ENCODE measurements around the gene TPSG1.
"Not testable (repeated sequence)": the region's sequence is repeated elsewhere in the genome, so short reads cannot be mapped to it uniquely, and the experiment has no call there.

Gene TPSG1

GRCh38 chr16:1194665-1195392 lies 30.2 kb downstream of the TPSG1 start:
- no peak for DNase-seq (ENCODE audit: low spot score)

- DNase-seq (ENCODE audit: low spot score) = no peak
Observed at GRCh38 chr16:1193825-1194581, 31.1 kb downstream of the TPSG1 start.

GRCh38 chr16:1193143-1193824 lies 31.8 kb downstream of the TPSG1 start:
- no peak for DNase-seq (ENCODE audit: low spot score)

GRCh38 chr16:1192384-1193073 lies 32.5 kb downstream of the TPSG1 start:
- DNase-seq (ENCODE audit: low spot score) = no peak

GRCh38 chr16:1190789-1191188 lies 34.3 kb downstream of the TPSG1 start:
- not testable (repeated sequence) for DNase-seq (ENCODE audit: low spot score)

GRCh38 chr16:1189455-1189854 lies 35.6 kb downstream of the TPSG1 start:
- no peak for DNase-seq (ENCODE audit: low spot score)

GRCh38 chr16:1188432-1189189 lies 36.5 kb downstream of the TPSG1 start:
- no peak for DNase-seq (ENCODE audit: low spot score)

- not testable (repeated sequence) for DNase-seq (ENCODE audit: low spot score)
Observed at GRCh38 chr16:1185460-1186207, 39.4 kb downstream of the TPSG1 start.

- DNase-seq (ENCODE audit: low spot score) = no peak
Observed at GRCh38 chr16:1184980-1185379, 40.1 kb downstream of the TPSG1 start.

- DNase-seq (ENCODE audit: low spot score) = no peak
Observed at GRCh38 chr16:1184156-1184868, 40.8 kb downstream of the TPSG1 start.

GRCh38 chr16:1182950-1183907 lies 41.8 kb downstream of the TPSG1 start:
- DNase-seq (ENCODE audit: low spot score) = no peak

- DNase-seq (ENCODE audit: low spot score) = no peak
Observed at GRCh38 chr16:1182316-1182671, 42.8 kb downstream of the TPSG1 start.

GRCh38 chr16:1181404-1182315 lies 43.4 kb downstream of the TPSG1 start:
- peak; percentile 29 for DNase-seq (ENCODE audit: low spot score)

- DNase-seq (ENCODE audit: low spot score) = no peak
Observed at GRCh38 chr16:1180549-1181403, 44.3 kb downstream of the TPSG1 start.

- no peak for DNase-seq (ENCODE audit: low spot score)
Observed at GRCh38 chr16:1178295-1178910, 46.7 kb downstream of the TPSG1 start.

GRCh38 chr16:1177750-1178149 lies 47.3 kb downstream of the TPSG1 start:
- DNase-seq (ENCODE audit: low spot score) = no peak

GRCh38 chr16:1177053-1177452 lies 48.0 kb downstream of the TPSG1 start:
- no peak for DNase-seq (ENCODE audit: low spot score)

Measured in cerebellar cortex (tissue), 1 donor.